Progenitor cell of endocrine pancreas (in vitro differentiated cells): ENCODE measurements around the gene SLC16A2. TPM values are rescaled to one million over a fixed set of nuclear protein-coding genes. Genes with fewer than 3 reads are reported as not detected.
"Not testable (repeated sequence)": the region's sequence is repeated elsewhere in the genome, so short reads cannot be mapped to it uniquely, and the experiment has no call there.

Experiments used
- DNase-seq: peaks from one replicate; pipeline ENCODE4 v3.0.0; 2021; ENCODE audit warnings: low spot score; ENCODE audit not compliant: unreplicated experiment
- H3K27ac Mint-ChIP-seq: 2 replicates; pipeline ENCODE4 v1.8.0; 2021; ENCODE audit warnings: mild to moderate bottlenecking, moderate library complexity, mixed read lengths
- H3K27me3 Mint-ChIP-seq: 2 replicates; pipeline ENCODE4 v1.8.0; 2021; ENCODE audit warnings: mixed read lengths
- H3K36me3 Mint-ChIP-seq: 2 replicates; pipeline ENCODE4 v1.8.0; 2022; ENCODE audit warnings: mixed read lengths; ENCODE audit not compliant: insufficient read depth
- H3K4me1 Mint-ChIP-seq: 2 replicates; pipeline ENCODE4 v1.8.0; 2021; ENCODE audit warnings: low read depth, mixed read lengths
- H3K4me3 Mint-ChIP-seq: 2 replicates; pipeline ENCODE4 v1.8.0; 2021; ENCODE audit warnings: low read depth, mild to moderate bottlenecking, moderate library complexity, mixed read lengths
- H3K9me3 Mint-ChIP-seq: 2 replicates; pipeline ENCODE4 v1.8.0; 2021; ENCODE audit warnings: low read depth, mixed read lengths
- total RNA-seq: library from RNA; stranded (reverse); gene quantifications from 2 replicates; pipeline ENCODE4 v1.2.1, GENCODE V29; 2021
- TF ChIP-seq, protein P1 (sequence below): fragments of 200-600 bp; sonication (generic); IDR thresholded peaks from one replicate; pipeline ENCODE4 v1.5.0; 2021; ENCODE audit warnings: antibody characterized with exemption, mild to moderate bottlenecking; ENCODE audit not compliant: unreplicated experiment

Gene SLC16A2
- total RNA-seq, 1 donor from 2014 or later, result 9.0 TPM

DNA sequence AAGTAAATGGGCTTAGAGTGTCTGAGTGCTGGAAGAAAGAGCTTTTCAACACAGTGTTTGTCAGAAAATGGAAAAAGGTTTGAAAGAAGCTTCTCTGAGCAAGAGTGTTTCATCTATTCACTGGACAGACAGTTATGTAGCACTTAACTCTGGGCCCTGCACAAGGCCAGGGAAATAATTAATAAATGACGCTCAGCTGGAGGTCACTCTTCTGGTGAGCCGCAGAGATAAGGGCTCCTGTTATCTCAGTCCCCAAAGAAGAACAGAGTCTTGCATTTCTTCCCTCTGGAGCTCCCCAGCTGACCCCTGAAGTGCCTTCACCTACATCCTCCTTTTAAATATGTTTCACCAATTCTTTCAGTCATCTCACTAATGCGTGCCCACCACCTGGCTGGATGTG lies 90.4 kb downstream of the SLC16A2 start:
- no peak overlapping the region for H3K4me3 Mint-ChIP-seq
- TF ChIP-seq, protein P1, sequence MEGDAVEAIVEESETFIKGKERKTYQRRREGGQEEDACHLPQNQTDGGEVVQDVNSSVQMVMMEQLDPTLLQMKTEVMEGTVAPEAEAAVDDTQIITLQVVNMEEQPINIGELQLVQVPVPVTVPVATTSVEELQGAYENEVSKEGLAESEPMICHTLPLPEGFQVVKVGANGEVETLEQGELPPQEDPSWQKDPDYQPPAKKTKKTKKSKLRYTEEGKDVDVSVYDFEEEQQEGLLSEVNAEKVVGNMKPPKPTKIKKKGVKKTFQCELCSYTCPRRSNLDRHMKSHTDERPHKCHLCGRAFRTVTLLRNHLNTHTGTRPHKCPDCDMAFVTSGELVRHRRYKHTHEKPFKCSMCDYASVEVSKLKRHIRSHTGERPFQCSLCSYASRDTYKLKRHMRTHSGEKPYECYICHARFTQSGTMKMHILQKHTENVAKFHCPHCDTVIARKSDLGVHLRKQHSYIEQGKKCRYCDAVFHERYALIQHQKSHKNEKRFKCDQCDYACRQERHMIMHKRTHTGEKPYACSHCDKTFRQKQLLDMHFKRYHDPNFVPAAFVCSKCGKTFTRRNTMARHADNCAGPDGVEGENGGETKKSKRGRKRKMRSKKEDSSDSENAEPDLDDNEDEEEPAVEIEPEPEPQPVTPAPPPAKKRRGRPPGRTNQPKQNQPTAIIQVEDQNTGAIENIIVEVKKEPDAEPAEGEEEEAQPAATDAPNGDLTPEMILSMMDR, result no peak
- DNase-seq, result no peak
- H3K27me3 Mint-ChIP-seq, result no peaks in the 10 kb centered on the region
- peaks cover 1% of the 10 kb centered on the region for H3K4me1 Mint-ChIP-seq
- no peak overlapping the region for H3K27ac Mint-ChIP-seq
- H3K9me3 Mint-ChIP-seq, result peaks cover 34% of the 10 kb centered on the region
- H3K36me3 Mint-ChIP-seq, result no peaks in the 10 kb centered on the region

DNA sequence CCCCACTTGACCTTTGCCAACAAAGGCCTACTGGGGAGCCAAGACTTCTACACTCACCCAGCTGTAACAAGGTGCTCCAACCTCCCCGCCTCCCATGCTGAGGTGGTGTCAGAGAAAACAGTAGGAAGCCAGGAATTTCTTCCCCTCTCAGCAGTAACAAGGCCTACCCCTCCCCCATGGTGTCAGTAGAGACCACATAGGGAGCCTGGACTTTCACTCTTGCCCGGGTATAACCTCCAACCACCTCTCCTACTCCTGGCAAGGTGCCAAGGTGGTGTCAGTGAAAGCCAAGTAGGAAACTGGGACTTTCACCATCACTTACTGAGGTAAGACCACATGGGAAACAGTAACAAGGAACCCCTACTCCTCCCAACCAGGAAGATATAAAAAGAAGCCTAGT lies 93.1 kb downstream of the SLC16A2 start:
- H3K9me3 Mint-ChIP-seq, result peaks cover 32% of the 10 kb centered on the region
- peaks cover 1% of the 10 kb centered on the region for H3K4me1 Mint-ChIP-seq
- no peaks in the 10 kb centered on the region for H3K27me3 Mint-ChIP-seq
- no peak overlapping the region for H3K4me3 Mint-ChIP-seq
- no peaks in the 10 kb centered on the region for H3K36me3 Mint-ChIP-seq
- H3K27ac Mint-ChIP-seq, result no peak overlapping the region
- TF ChIP-seq, protein P1, result no peak
- no peak for DNase-seq

DNA sequence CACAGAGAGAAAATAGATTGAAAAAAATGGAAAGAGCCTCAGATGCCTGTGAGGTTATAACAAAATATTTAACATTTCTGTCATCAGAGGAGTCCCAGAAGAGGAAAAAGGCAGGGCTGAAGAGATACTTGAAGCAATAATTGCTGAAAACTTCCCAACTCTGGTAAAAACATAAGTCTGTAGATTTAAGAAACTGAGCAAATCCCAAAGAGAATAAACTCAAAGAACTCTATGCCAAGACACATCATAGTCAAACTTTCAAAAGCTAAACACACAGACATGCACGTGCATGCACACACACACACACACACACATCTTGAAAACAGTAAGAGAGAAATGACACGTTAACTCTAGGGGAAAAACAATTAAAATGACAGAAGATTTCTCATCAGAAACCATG lies 94.1 kb downstream of the SLC16A2 start:
- no peak overlapping the region for H3K27ac Mint-ChIP-seq
- no peak overlapping the region for H3K4me3 Mint-ChIP-seq
- TF ChIP-seq, protein P1, result no peak
- no peak for DNase-seq
- H3K27me3 Mint-ChIP-seq, result no peaks in the 10 kb centered on the region
- H3K4me1 Mint-ChIP-seq, result peaks cover 1% of the 10 kb centered on the region
- peaks cover 32% of the 10 kb centered on the region for H3K9me3 Mint-ChIP-seq
- H3K36me3 Mint-ChIP-seq, result no peaks in the 10 kb centered on the region

DNA sequence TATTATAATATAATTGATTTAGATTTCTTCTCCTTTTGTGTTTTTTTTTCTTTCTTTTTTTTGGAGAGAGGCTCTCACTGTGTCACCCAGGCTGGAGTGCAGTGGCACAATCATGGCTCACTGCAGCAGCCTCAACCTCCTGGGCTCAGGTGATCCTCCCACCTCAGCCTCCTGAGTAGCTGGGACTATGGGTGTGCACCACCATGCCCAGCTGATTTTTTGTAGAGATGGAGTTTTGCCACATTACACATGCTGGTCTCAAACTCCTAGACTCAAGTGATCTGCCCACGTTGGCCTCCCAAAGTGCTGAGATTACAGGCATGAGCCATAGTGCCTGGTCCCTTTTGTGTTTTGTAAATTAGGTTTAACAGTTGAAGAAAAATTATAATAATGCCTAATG lies 94.7 kb downstream of the SLC16A2 start:
- H3K4me1 Mint-ChIP-seq, DNase-seq, H3K27me3 Mint-ChIP-seq, H3K27ac Mint-ChIP-seq, H3K4me3 Mint-ChIP-seq, H3K36me3 Mint-ChIP-seq: not testable (repeated sequence)
- H3K9me3 Mint-ChIP-seq, result peaks cover 32% of the 10 kb centered on the region

DNA sequence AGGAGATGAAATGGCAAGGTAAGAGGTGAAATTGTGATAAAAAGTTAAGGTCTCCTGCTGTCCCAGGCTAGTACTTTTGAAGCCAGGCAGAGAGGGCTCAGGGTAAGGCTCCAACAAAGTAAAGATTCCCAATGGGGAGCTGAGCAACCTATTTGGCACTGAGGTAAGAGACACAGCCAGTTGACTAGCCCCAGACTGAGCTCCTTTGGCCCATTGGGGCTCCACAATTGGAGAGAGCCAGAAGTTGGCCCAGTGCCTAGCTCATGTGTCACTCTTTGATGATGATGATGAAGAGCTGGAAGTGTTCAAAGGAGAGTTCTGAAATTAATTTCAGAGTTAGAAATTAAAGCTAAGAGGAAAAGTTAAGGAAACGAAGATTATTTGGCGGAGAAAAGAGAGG lies 98.6 kb downstream of the SLC16A2 start:
- Mint-ChIP-seq H3K9me3 (peaks cover 14% of the 10 kb centered on the region), H3K36me3 (peaks cover 1% of the 10 kb centered on the region), H3K27ac (no peak overlapping the region), H3K4me3 (no peak overlapping the region), H3K4me1 (no peaks in the 10 kb centered on the region), H3K27me3 (no peaks in the 10 kb centered on the region)
- TF ChIP-seq, protein P1, result no peak
- no peak for DNase-seq

DNA sequence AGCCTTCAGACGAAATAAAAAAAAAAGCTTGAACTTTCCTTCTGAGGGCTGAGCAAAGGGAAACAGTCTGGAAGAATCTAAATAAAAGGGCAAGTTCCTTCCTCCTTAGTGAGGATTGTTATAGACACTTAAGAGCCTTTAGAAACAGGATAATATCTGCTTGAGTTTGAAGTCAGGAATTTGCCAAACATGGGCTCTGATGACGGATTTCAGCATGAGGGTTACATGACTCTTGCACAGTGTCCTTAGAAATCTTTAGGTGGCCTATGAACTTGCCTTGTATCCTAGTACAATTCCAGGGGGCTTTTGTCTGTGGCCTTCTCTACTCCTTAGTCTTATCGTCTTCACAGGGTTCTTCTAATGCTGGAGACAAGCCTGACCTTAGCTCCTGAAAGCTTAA lies 99.0 kb downstream of the SLC16A2 start:
- Mint-ChIP-seq H3K4me1 (no peaks in the 10 kb centered on the region), H3K9me3 (peaks cover 13% of the 10 kb centered on the region), H3K27me3 (no peaks in the 10 kb centered on the region), H3K27ac (no peak overlapping the region), H3K4me3 (no peak overlapping the region), H3K36me3 (peaks cover 1% of the 10 kb centered on the region)
- no peak for DNase-seq
- TF ChIP-seq, protein P1, result no peak
